ENCODE measurements around the gene WRAP53. TPM values are rescaled to one million over a fixed set of nuclear protein-coding genes. Genes with fewer than 3 reads are reported as not detected.

Gene WRAP53
- total and polyA plus RNA-seq, 2 of the 13 experiments (the other 11 are each of a cell fraction or from before 2014, with no cell fraction given), result 7.0 to 19.5 TPM

DNA sequence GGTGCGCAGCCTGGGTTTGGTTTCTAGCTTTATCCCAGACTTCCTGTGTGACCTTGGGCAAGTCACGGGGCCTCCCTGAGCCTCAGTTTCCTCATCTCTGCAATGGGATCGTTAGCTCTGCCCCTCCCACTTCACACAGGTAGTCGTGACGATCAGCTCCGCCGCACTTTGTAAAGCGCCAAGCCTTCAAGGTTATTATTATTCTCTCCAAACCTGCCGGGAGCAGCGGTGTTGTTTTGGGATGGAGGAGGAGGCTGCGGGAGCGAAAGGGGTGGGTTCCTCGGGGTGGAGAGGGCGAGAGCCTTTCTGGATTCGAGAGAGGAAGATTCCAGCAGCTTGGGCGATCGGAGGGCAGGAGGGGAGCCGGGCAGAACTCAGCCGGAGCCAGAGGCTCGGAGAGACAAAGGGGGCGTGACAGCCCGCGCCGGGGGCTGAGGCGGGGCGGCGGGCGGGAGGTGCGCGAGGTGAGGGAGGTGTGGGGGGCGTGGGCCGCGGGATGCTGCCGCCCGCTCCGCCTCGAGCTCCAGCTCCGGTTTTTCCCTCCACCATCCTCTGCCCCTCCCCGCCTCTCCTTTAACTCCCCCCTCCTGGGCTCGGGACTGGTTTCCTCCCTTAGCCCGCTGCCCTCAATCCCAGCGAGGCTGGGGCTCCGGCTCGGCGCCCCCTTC lies 16.5 kb downstream of the WRAP53 start, which contains the start of gene EFNB3:
EFNB3 (plus strand) TSS at position 602 of the 668 bp plus-strand sequence. CDS start 397 bp downstream, outside the sequence.
- no peaks in the 10 kb centered on the region for H3K9me3 ChIP-seq (ENCODE audit: low read length)
- H3K4me1 ChIP-seq (ENCODE audit: insufficient read depth, low read length), result peaks cover 6% of the 10 kb centered on the region; the same call in 1 of the 2 replicates
- CTCF ChIA-PET (ENCODE audit: low intra/inter-chr PET ratio, low total read pairs), result no interaction called here
- TF ChIP-seq RBFOX2 (IDR thresholded peaks at IDR 0.05; ENCODE audit: low read depth, low read length) (no peak), E2F5 (CRISPR knock-in tag; conservative IDR thresholded peaks at IDR 0.05) (no peak), YY1 (IDR thresholded peaks at IDR 0.05; ENCODE audit: insufficient read depth, insufficient replicate concordance, low read depth, low read length) (no peak), ZNF629 (CRISPR knock-in tag; conservative IDR thresholded peaks at IDR 0.05) (peak; percentile 68; the same call in 1 of the 2 replicates), ZNF253 (CRISPR knock-in tag; IDR thresholded peaks at IDR 0.05; ENCODE audit: borderline replicate concordance) (no peak), PATZ1 (CRISPR knock-in tag; IDR thresholded peaks at IDR 0.05) (peak; percentile 36; the same call in 1 of the 2 replicates), NONO (IDR thresholded peaks at IDR 0.05) (no peak), NONO (CRISPR knock-in tag; conservative IDR thresholded peaks at IDR 0.05) (no peak), PRDM15 (CRISPR knock-in tag; IDR thresholded peaks at IDR 0.05) (peak; percentile 95)
- no peak within 1 kb of the TSS for H3K27ac ChIP-seq (ENCODE audit: extremely low read length, insufficient read depth, low read length)
- H3K4me3 ChIP-seq (replicated peaks in 1 of 3; ENCODE audit: insufficient read depth in 1 of 3, low read depth in 2 of 3, low read length in 3 of 3), result peak within 1 kb of the TSS; percentile 26 to 61 (median 40); a peak in 4 of 6 replicates
- H3K27me3 ChIP-seq (ENCODE audit: control insufficient read depth in 1 of 2, insufficient read depth in 2 of 2, low read length in 2 of 2), result peaks cover 8 to 41% of the 10 kb centered on the region in 2 experiments
- H2AFZ ChIP-seq (ENCODE audit: low read length), result no peak within 1 kb of the TSS
- BruUV-seq (replicated peaks), result no TSS peak
- H3K9ac ChIP-seq (ENCODE audit: insufficient read depth, low read depth, low read length), result no peak within 1 kb of the TSS
- WGBS (ENCODE audit: low lambda C conversion rate), result 37% methylated on average over 29 of the region's 45 CpGs
- H3K4me2 ChIP-seq (ENCODE audit: low read depth, low read length), result peak within 1 kb of the TSS; percentile 45
- FAIRE-seq, result no peak
- DNase-seq (ENCODE audit: low spot score), result no peak
- intact Hi-C loops (cut with micrococcal nuclease; ENCODE audit: unreplicated experiment) (no loop called here), in situ Hi-C loops (cut with HindIII; ENCODE audit: extremely low pct_ligation_motif_present, low pct_unique_long_range_greater_than_20kb) (no loop called here)
- no peaks in the 10 kb centered on the region for H3K79me2 ChIP-seq (ENCODE audit: insufficient read depth, low read length)
- ATAC-seq, result peak; percentile 25
- H4K20me1 ChIP-seq (ENCODE audit: insufficient read depth, low read length), result no peaks in the 10 kb centered on the region
- POLR2A ChIA-PET, result interaction anchor here (1.5 kb wide), 1 partner anchor 17 kb away, joined by 4 read pairs; the partner anchor contains the start of gene TP53
- H3K36me3 ChIP-seq (replicated peaks in 1 of 2; ENCODE audit: control insufficient read depth in 1 of 2, insufficient read depth in 2 of 2, low read length in 2 of 2), result peaks cover 0 to 4% of the 10 kb centered on the region in 2 experiments; a peak in 3 of 5 replicates
